NCI-H82 (cell line): Measurements from ENCODE around the gene RANBP3L.
"Not testable (repeated sequence)": the region's sequence is repeated elsewhere in the genome, so short reads cannot be mapped to it uniquely, and the experiment has no call there.

Experiments
- DNase-seq: peaks from one replicate; lab custom pipeline; 2025; lab: John Stamatoyannopoulos, UW

The RANBP3L gene

DNA sequence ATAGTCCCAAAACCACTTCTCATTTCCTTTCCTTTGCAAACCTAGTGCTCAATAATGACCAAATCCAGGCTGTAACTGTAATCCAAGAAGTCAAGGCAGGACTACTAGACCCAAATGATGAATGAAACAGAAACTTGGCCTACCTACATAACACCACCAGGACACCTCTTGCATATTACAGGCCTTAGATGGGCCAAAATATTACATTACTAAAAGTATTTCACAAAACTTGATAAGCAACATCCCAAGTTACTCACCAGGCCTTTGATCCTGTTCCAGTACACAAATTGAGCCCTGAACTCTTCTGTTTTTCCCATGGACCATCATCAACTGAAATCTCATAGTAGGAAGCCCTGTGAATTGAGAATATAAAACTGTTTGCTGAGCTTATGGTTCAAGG, 94.8 kb downstream of the RANBP3L start:
- no peak for DNase-seq

DNA sequence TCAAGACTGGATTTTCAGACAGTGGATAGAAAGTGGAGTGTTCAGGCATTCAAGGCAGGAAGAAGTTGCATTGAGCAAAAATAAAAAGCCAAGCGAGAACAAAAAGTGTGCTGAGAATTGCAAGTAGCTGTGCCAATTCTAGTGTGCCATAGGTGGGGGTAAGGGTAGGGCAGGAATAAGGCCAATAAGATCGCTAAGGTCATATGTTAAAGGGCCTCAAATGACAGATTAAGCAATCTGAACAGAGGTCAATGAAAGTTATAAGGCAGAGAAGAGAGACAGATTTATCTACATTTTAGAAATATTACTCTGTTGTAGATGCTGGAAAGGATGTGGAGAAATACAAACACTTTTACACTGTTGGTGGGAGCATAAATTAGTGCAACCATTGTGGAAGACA, 96.4 kb downstream of the RANBP3L start:
- DNase-seq = no peak

DNA sequence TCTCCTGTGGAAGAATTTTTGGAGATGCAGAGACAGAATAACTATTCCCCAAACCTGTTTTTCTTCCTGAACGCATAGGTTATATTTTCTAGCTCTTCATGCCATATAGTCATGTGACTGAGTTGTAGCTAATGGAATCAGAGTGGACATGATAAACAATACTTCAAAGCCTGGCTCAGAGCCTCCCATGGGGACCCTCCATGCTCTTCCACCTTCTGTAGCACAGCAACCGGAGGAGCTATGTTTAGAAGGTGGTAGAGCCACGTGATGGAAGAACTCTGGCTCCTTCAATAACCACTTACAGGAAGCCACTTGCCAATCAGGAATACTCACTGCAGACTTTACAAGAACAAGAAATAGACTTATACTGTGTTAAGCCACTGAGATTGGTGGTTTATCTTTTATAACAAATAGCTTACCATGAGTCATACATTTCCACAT, 99.2 kb downstream of the RANBP3L start:
- peak; percentile 44 for DNase-seq

DNA sequence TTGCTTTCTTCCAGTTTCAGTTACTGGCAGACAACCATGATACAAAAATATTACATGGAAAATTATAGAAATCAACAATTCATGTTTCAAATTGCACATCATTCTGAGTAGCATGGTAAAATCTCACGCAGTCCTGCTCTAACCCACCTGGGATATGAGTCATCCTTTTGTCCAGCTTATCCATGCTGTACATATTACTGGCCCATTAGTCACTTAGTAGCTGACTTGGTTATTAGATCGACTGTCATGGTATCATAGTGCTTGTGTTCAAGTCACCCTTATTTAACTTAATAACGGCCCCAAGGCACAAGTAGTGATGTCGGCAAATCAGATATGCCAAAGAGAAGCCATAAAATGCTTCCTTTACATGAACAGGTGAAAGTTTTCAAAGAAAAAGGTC, 101.2 kb downstream of the RANBP3L start:
- DNase-seq = no peak

DNA sequence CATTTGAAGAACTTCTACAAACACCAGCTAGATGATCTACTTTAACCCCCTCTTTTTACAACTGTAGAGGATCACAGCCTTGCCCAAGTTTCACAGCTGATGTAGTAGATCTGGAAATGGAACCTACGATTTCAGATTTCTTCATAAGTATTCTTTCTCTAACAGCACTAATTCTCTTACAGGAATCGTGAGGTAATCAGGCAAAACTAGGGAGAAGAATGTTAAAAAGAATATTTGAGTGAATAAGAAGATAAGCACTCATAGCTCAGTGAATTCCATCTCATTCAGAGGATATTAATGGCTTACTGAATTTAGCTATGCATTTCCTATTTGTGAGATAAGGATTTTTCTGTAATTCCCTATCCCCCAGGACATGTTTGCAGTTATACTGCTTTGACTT, 102.1 kb downstream of the RANBP3L start:
- no peak for DNase-seq

DNA sequence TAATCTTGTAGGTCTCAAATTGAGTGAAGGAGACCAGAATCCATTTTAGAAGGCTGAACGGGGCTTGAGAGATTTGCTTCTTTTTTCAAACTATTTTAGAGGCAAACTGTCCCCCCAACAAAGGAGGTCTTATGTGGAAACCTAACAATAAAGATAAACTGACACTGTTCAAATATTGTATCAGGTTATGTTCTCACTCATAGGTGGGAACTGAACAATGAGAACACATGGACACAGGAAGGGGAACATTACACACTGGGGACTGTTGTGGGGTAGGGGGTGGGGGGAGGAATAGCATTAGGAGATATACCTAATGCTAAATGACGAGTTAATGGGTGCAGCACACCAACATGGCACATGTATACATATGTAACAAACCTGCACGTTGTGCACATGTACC, 102.9 kb downstream of the RANBP3L start:
- not testable (repeated sequence) for DNase-seq
